ENCODE data around the gene SATB1.

DNA sequence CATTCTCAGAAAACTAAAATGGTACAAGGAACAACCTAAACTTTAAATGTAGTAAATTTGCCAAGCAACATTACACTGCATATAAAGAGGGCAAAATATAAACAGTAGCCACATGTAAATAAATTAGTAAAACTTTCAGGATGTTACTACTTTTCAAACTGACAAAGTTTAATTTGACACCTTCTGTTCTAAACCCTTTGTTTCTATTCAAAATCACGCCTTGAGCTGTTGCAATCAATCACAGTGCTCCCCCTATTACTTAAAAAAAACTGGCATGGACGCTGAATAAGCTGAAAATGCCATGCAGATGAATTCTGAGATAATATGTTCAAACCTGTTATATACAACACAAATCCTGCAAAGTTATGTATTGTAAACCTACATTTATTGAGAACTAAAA is 69.3 kb downstream of the SATB1 start:
- TF ChIP-seq, protein P1, sequence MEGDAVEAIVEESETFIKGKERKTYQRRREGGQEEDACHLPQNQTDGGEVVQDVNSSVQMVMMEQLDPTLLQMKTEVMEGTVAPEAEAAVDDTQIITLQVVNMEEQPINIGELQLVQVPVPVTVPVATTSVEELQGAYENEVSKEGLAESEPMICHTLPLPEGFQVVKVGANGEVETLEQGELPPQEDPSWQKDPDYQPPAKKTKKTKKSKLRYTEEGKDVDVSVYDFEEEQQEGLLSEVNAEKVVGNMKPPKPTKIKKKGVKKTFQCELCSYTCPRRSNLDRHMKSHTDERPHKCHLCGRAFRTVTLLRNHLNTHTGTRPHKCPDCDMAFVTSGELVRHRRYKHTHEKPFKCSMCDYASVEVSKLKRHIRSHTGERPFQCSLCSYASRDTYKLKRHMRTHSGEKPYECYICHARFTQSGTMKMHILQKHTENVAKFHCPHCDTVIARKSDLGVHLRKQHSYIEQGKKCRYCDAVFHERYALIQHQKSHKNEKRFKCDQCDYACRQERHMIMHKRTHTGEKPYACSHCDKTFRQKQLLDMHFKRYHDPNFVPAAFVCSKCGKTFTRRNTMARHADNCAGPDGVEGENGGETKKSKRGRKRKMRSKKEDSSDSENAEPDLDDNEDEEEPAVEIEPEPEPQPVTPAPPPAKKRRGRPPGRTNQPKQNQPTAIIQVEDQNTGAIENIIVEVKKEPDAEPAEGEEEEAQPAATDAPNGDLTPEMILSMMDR (IDR thresholded peaks at IDR 0.05), result no peak
- no peak for TF ChIP-seq POLR2A (IDR thresholded peaks at IDR 0.05)

All from right lobe of liver (tissue), 4 donors.